Nephron progenitor cell (in vitro differentiated cells): ENCODE results near the gene HYCC1.

Source experiments
- DNase-seq: peaks from one replicate; pipeline ENCODE4 v3.0.0; 2021
- H3K27ac Mint-ChIP-seq: 2 replicates; pipeline ENCODE4 v1.8.0; 2021; ENCODE audit warnings: mild to moderate bottlenecking, moderate library complexity, mixed read lengths
- H3K27me3 Mint-ChIP-seq: 2 replicates; pipeline ENCODE4 v1.8.0; 2021; ENCODE audit warnings: mild to moderate bottlenecking, low read depth, mixed read lengths; ENCODE audit not compliant: poor library complexity
- H3K36me3 Mint-ChIP-seq: 2 replicates; pipeline ENCODE4 v1.8.0; 2021; ENCODE audit warnings: low read depth, mixed read lengths
- H3K4me1 Mint-ChIP-seq: 2 replicates; pipeline ENCODE4 v1.8.0; 2021; ENCODE audit warnings: mixed read lengths
- H3K4me3 Mint-ChIP-seq: 2 replicates; pipeline ENCODE4 v1.8.0; 2021; ENCODE audit warnings: mild to moderate bottlenecking, moderate library complexity, mixed read lengths
- H3K9me3 Mint-ChIP-seq: 2 replicates; pipeline ENCODE4 v1.8.0; 2021; ENCODE audit warnings: mild to moderate bottlenecking, moderate library complexity, mixed read lengths
- CTCF ChIP-seq: fragments of 200-600 bp; sonication (generic); IDR thresholded peaks from 2 replicates; pipeline ENCODE4 v1.5.0; 2021; ENCODE audit warnings: antibody characterized with exemption

HYCC1 gene

GRCh38 chr7:23022851-23023250 is 8.9 kb upstream of the HYCC1 start:
- no peak for TF ChIP-seq CTCF
- Mint-ChIP-seq H3K4me3 (no peak overlapping the region), H3K27ac (no peak overlapping the region), H3K36me3 (no peaks in the 10 kb centered on the region), H3K27me3 (peaks cover 12% of the 10 kb centered on the region), H3K9me3 (no peaks in the 10 kb centered on the region), H3K4me1 (peaks cover 26% of the 10 kb centered on the region)
- no peak for DNase-seq

DNA sequence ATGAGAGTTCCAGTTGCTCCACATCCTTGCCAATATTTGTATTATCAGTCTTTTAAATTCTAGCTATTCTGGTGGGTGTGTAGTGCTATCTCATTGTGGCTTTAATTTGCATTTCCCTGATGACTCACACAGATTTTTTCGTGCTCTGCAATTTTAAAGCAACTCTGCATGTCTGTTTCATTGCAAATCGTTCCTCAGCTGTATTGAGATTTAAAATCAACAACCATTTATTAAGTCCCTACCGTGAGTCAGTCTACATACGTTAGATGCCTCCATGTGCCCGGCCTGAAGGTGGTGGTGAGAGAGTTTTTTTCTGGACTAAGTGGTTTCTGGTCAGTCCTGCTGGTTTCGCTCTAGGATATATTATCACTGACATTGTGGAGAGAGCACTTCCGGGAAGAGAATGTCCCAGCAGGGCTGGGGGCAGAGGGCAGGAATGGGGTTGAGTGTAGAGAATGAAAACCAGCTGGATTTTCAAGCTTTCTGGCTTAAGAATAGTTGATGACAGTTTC is 8.4 kb upstream of the HYCC1 start:
- Mint-ChIP-seq H3K9me3 (no peaks in the 10 kb centered on the region), H3K36me3 (no peaks in the 10 kb centered on the region), H3K27ac (no peak overlapping the region), H3K4me1 (peaks cover 32% of the 10 kb centered on the region), H3K27me3 (peaks cover 12% of the 10 kb centered on the region), H3K4me3 (no peak overlapping the region)
- DNase-seq: no peak
- TF ChIP-seq CTCF: no peak

DNA sequence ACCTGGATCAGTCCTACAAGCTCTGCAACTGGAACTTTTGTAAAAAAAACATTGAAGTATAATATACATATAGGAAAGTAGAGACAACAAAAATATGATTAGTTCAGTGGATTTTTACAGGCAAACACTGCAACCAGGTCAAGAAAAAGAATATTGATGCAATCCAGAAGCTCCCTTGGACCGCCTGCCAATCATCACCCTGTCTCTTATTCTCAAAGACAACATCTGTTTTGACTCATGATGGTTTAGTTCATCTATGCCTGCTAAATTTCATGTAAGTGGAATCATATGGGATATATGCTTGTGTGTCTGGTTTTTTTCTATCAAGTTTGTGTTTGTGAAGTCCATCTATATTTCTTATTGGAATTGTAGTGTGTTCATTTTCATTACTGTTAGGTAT is 7.7 kb upstream of the HYCC1 start:
- peaks cover 39% of the 10 kb centered on the region for H3K4me1 Mint-ChIP-seq
- no peak for TF ChIP-seq CTCF
- no peaks in the 10 kb centered on the region for H3K9me3 Mint-ChIP-seq
- H3K4me3 Mint-ChIP-seq: no peak overlapping the region
- no peak for DNase-seq
- peaks cover 12% of the 10 kb centered on the region for H3K27me3 Mint-ChIP-seq
- no peaks in the 10 kb centered on the region for H3K36me3 Mint-ChIP-seq
- H3K27ac Mint-ChIP-seq: no peak overlapping the region

- Mint-ChIP-seq H3K9me3 (no peaks in the 10 kb centered on the region), H3K36me3 (no peaks in the 10 kb centered on the region), H3K4me3 (no peak overlapping the region), H3K4me1 (peaks cover 41% of the 10 kb centered on the region), H3K27ac (no peak overlapping the region), H3K27me3 (peaks cover 12% of the 10 kb centered on the region)
- no peak for TF ChIP-seq CTCF
- no peak for DNase-seq
These were observed 6.9 kb upstream of the HYCC1 start for GRCh38 chr7:23020742-23021401.

DNA sequence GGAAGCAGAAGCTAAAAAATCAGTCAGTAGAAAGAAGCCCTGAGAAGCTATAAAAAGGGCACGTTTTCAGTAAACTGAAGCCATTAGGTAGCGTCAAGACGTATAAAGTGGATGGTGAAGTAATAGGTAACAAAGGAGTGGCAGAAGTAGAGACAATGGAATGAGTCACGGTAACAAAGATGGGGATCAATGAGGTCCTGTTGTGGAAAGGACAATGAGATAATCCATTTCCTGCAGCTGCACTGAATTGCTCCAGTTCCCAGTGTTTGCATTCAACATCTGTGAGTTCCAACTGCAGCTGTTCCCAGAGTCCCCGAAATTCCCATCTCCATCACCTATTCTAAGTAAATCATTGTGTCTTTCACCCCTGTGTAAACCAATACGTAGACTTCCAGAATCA is 4.8 kb upstream of the HYCC1 start:
- H3K27ac Mint-ChIP-seq: no peak overlapping the region
- peaks cover 55% of the 10 kb centered on the region for H3K4me1 Mint-ChIP-seq
- no peak overlapping the region for H3K4me3 Mint-ChIP-seq
- no peaks in the 10 kb centered on the region for H3K36me3 Mint-ChIP-seq
- DNase-seq: no peak
- peaks cover 7% of the 10 kb centered on the region for H3K27me3 Mint-ChIP-seq
- TF ChIP-seq CTCF: no peak
- H3K9me3 Mint-ChIP-seq: no peaks in the 10 kb centered on the region

- H3K27me3 Mint-ChIP-seq: peaks cover 2% of the 10 kb centered on the region
- no peaks in the 10 kb centered on the region for H3K36me3 Mint-ChIP-seq
- no peaks in the 10 kb centered on the region for H3K9me3 Mint-ChIP-seq
- DNase-seq: no peak
- H3K4me1 Mint-ChIP-seq: peaks cover 47% of the 10 kb centered on the region
- no peak overlapping the region for H3K4me3 Mint-ChIP-seq
- H3K27ac Mint-ChIP-seq: no peak overlapping the region
- no peak for TF ChIP-seq CTCF
These were observed 3.4 kb upstream of the HYCC1 start for GRCh38 chr7:23017309-23017708.
